ENCODE measurements around the gene GDAP1L1. TPM values are rescaled to one million over a fixed set of nuclear protein-coding genes. Genes with fewer than 3 reads are reported as not detected.

GDAP1L1 gene
- total and polyA plus RNA-seq, 2 donors from 2014 or later: not detected

- no peak for DNase-seq
- Histone ChIP-seq H3K9ac (ENCODE audit: low read length in 3 of 3) (no peak overlapping the region), H3K36me3 (ENCODE audit: control insufficient read depth in 2 of 3, insufficient read depth in 3 of 3, low read length in 3 of 3) (peaks cover 6 to 77% (median 36%) of the 10 kb centered on the region in 3 donors), H3K27ac (ENCODE audit: low read depth in 2 of 2, low read length in 2 of 2) (no peak overlapping the region), H3K4me3 (ENCODE audit: low read length in 3 of 3) (no peak overlapping the region), H3K9me3 (ENCODE audit: control insufficient read depth in 2 of 3, insufficient read depth in 1 of 3, low read length in 3 of 3) (no peaks in the 10 kb centered on the region), H3K27me3 (ENCODE audit: control insufficient read depth, insufficient read depth, low read length) (no peaks in the 10 kb centered on the region), H3K4me1 (ENCODE audit: control insufficient read depth in 2 of 3, insufficient read depth in 2 of 3, low read depth in 1 of 3, low read length in 3 of 3) (no peaks in the 10 kb centered on the region)
- no peak for FAIRE-seq
- intact Hi-C loops (cut with DNase I): no loop called here
- TF ChIP-seq CTCF (IDR thresholded peaks at IDR 0.05; ENCODE audit: borderline replicate concordance, extremely low read depth, insufficient read depth): no peak
Measured at GRCh38 chr20:44200371-44200770, 46.7 kb upstream of the GDAP1L1 start.

GRCh38 chr20:44200983-44201382, 46.1 kb upstream of the GDAP1L1 start:
- no peak for FAIRE-seq

GRCh38 chr20:44203161-44203560, 43.9 kb upstream of the GDAP1L1 start:
- no peaks in the 10 kb centered on the region for H3K4me1 ChIP-seq (ENCODE audit: control insufficient read depth in 2 of 3, insufficient read depth in 2 of 3, low read depth in 1 of 3, low read length in 3 of 3)
- no peak for TF ChIP-seq CTCF (IDR thresholded peaks at IDR 0.05; ENCODE audit: borderline replicate concordance, extremely low read depth, insufficient read depth)
- no peak for FAIRE-seq
- H3K9me3 ChIP-seq (ENCODE audit: control insufficient read depth in 2 of 3, insufficient read depth in 1 of 3, low read length in 3 of 3): no peaks in the 10 kb centered on the region
- intact Hi-C loops (cut with DNase I): no loop called here
- H3K4me3 ChIP-seq (ENCODE audit: low read length in 3 of 3): no peak overlapping the region
- DNase-seq: no peak
- H3K36me3 ChIP-seq (ENCODE audit: control insufficient read depth in 2 of 3, insufficient read depth in 3 of 3, low read length in 3 of 3): peaks cover 3 to 64% (median 21%) of the 10 kb centered on the region in 3 donors
- H3K9ac ChIP-seq (ENCODE audit: low read length in 3 of 3): no peak overlapping the region
- H3K27ac ChIP-seq (ENCODE audit: low read depth in 2 of 2, low read length in 2 of 2): no peak overlapping the region
- no peaks in the 10 kb centered on the region for H3K27me3 ChIP-seq (ENCODE audit: control insufficient read depth, insufficient read depth, low read length)

More at GRCh38 chr20:44200983-44201382, 46.1 kb upstream of the GDAP1L1 start:
- DNase-seq: no peak
- no peak overlapping the region for H3K4me3 ChIP-seq (ENCODE audit: low read length in 3 of 3)
- TF ChIP-seq CTCF (IDR thresholded peaks at IDR 0.05; ENCODE audit: borderline replicate concordance, extremely low read depth, insufficient read depth): no peak
- intact Hi-C loops (cut with DNase I): no loop called here
- no peaks in the 10 kb centered on the region for H3K27me3 ChIP-seq (ENCODE audit: control insufficient read depth, insufficient read depth, low read length)
- no peak overlapping the region for H3K27ac ChIP-seq (ENCODE audit: low read depth in 2 of 2, low read length in 2 of 2)
- H3K9ac ChIP-seq (ENCODE audit: low read length in 3 of 3): no peak overlapping the region
- H3K4me1 ChIP-seq (ENCODE audit: control insufficient read depth in 2 of 3, insufficient read depth in 2 of 3, low read depth in 1 of 3, low read length in 3 of 3): no peaks in the 10 kb centered on the region
- peaks cover 6 to 79% (median 36%) of the 10 kb centered on the region in 3 donors for H3K36me3 ChIP-seq (ENCODE audit: control insufficient read depth in 2 of 3, insufficient read depth in 3 of 3, low read length in 3 of 3)
- H3K9me3 ChIP-seq (ENCODE audit: control insufficient read depth in 2 of 3, insufficient read depth in 1 of 3, low read length in 3 of 3): no peaks in the 10 kb centered on the region
